Uterus (tissue), 2 donors: Measurements from ENCODE around the gene RCAN2.

Experiments
- POLR2A ChIP-seq, 2 donors: fragments of 450-650 bp; IDR thresholded peaks; one replicate each; pipeline ENCODE4 v1.6.1; 2016; ENCODE audit warnings: antibody characterized with exemption in 2 of 2, mild to moderate bottlenecking in 1 of 2, moderate library complexity in 1 of 2
- TF ChIP-seq, protein P1 (sequence below), 4 experiments: fragments of 200-600 bp in 2 of 4; fragments of 450-650 bp in 2 of 4; sonication (generic) in 2 of 4; IDR thresholded peaks; one replicate each; pipeline ENCODE4 v1.5.1; 2016 to 2019; ENCODE audit warnings: antibody characterized with exemption in 4 of 4, mild to moderate bottlenecking in 2 of 4, moderate library complexity in 1 of 4

DNA sequence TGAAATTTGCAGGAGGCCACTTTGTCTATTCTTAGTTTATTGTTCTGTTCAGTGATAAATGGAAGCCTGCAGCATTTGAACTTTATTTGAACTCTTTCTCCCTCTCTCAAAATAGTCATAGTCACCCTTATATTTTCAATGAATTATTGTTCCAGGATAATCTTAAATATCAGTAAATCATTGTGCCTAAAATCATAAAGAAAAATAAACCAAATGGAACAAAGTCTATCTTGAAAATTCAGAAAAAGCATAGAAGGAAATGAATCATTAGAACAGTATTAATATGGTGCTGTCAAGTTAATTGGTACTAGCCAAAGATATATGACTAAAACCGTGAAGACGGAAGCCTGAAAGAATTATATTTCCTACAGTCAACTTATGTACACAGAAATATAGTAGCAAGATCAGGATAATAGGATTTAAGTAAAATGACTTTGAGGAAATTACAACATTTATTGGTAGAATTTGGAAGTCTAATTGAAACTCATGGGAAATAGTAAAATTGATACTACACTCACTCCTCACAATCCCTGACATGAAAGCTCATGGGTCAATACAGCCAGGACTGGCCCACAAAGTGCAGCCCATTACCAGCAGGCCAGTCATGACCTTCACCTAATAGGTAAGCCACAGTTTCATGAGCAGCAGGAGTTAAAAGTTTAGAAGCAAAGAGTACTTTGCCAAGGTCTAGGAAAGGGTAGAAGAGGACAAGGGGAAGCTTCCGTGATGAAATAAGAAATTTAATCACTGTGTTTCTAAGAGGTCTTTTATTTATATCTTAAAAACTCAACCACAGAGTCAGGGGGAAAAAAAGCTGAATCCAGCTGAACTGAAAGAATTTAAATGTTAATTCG lies 200.6 kb downstream of the RCAN2 start:
- TF ChIP-seq POLR2A (IDR thresholded peaks at IDR 0.05) = no peak
- TF ChIP-seq, protein P1, sequence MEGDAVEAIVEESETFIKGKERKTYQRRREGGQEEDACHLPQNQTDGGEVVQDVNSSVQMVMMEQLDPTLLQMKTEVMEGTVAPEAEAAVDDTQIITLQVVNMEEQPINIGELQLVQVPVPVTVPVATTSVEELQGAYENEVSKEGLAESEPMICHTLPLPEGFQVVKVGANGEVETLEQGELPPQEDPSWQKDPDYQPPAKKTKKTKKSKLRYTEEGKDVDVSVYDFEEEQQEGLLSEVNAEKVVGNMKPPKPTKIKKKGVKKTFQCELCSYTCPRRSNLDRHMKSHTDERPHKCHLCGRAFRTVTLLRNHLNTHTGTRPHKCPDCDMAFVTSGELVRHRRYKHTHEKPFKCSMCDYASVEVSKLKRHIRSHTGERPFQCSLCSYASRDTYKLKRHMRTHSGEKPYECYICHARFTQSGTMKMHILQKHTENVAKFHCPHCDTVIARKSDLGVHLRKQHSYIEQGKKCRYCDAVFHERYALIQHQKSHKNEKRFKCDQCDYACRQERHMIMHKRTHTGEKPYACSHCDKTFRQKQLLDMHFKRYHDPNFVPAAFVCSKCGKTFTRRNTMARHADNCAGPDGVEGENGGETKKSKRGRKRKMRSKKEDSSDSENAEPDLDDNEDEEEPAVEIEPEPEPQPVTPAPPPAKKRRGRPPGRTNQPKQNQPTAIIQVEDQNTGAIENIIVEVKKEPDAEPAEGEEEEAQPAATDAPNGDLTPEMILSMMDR (IDR thresholded peaks at IDR 0.05) = no peak
